ENCODE data around the gene NEDD8.

NEDD8 gene

DNA sequence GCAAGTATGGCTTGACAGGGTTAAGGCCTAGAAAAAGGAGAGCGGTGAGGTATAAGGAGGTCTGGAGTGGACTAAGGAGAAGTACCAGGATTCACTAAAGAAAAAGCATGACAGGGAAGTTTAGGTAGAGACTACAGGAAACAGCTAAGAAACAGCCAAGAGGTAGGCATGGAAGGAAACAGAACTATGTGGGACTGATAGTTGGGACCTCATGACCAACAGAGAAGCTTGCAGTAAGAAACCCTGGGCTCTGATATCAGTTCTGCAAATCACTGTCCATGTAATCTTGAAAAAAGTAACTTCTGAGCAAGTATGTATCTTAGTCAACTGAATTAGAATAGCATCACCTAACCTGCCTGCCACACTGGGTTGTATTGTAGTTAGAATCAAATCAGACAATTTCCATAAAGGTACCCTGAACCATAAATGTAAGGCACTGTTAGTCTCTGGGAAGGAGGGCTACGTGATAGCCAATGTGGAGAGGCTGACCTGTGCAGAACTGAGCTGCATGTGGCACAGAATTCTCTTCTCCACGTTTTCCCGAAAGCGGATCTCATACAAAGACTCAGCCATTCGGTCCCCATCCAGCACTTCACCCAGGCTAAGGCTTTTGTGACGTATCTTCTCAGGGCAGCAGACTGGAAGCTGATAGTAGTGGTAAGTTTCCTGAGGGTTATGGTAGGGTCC, 37.8 kb downstream of the NEDD8 start:
- no peak for DNase-seq

- no peak for DNase-seq
Observed at GRCh38 chr14:24192933-24193332, 39.2 kb downstream of the NEDD8 start.

DNA sequence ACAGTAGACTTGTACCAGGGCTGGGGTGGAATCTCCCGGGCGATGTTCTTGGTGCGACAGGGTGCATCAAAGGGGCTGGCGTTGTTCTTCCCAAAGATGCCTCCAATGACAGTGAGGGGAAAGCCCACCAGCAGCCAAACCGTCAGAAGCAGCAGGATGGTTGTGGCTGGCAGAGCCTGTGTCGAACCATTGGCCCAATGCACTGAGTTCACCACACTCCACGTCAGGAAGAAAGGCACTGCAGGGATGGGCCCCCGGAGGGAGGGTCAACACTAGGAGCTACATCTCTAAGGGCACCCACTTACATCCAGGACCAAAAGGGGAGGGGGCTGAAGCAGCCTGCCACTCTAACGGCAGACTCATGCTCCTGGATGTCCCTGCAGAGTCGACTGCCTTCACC, 41.8 kb downstream of the NEDD8 start:
- DNase-seq: no peak

GRCh38 chr14:24189460-24189859, 42.7 kb downstream of the NEDD8 start:
- no peak for DNase-seq

DNA sequence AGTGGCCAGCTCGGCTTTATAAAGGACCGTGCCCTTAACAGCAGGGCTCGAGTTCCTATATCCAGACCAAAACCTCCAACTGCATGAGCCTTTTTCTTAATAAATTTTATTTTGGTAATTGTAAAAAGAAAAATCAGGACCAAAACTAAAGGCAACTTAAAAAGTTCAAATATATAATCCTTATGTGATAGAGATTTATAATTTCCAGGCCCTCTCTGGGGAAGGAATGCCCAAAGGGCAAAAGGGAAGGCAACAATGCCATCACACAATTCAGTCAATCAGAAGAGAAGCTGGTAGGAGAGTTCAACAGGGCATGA, 43.1 kb downstream of the NEDD8 start:
- DNase-seq: no peak

- DNase-seq: peak; percentile 91 to 92
Observed at GRCh38 chr14:24188251-24189058, 43.7 kb downstream of the NEDD8 start, which contains the start of gene IPO4. IPO4 (minus strand) TSS chr14:24188816; CDS start chr14:24188787, 29 bp downstream.

GRCh38 chr14:24187539-24187915, 44.6 kb downstream of the NEDD8 start:
- DNase-seq: no peak

DNA sequence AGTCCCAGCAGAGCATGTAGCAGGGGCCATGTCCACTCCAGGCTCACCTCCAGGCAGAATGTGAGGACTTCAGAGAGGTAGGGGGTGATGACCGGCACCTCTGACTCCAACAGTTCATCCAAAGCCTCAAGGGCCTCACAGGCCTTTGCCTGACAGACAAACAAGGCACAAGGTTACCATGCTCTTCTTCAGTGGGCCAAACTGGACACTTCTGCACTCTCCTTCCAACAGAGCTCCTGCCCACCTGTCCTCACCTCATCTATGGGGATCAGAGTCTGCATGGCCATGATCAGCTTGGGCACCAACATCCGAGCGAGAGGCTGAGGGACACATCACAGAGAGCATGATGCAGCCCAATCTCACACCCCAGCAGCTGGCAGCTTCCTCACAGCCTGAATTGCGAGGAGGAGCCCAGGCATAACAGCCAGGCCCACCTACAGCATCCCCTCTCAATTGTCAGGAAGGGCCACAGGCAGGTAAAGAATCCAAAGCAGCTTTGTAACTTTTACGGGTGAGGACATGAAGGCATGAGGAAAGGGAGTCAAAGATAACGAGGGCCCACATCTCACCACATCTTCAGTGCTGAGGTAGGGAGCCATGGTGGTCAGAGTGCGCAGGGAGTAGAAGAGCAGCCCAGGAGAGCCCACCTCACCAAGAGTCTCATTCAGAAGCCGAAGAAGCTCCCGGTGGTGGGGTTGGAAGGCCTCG, 45.2 kb downstream of the NEDD8 start:
- DNase-seq: no peak

- no peak for DNase-seq
Observed at GRCh38 chr14:24185741-24186140, 46.4 kb downstream of the NEDD8 start.

- DNase-seq: no peak
Observed at GRCh38 chr14:24185026-24185425, 47.1 kb downstream of the NEDD8 start.

DNA sequence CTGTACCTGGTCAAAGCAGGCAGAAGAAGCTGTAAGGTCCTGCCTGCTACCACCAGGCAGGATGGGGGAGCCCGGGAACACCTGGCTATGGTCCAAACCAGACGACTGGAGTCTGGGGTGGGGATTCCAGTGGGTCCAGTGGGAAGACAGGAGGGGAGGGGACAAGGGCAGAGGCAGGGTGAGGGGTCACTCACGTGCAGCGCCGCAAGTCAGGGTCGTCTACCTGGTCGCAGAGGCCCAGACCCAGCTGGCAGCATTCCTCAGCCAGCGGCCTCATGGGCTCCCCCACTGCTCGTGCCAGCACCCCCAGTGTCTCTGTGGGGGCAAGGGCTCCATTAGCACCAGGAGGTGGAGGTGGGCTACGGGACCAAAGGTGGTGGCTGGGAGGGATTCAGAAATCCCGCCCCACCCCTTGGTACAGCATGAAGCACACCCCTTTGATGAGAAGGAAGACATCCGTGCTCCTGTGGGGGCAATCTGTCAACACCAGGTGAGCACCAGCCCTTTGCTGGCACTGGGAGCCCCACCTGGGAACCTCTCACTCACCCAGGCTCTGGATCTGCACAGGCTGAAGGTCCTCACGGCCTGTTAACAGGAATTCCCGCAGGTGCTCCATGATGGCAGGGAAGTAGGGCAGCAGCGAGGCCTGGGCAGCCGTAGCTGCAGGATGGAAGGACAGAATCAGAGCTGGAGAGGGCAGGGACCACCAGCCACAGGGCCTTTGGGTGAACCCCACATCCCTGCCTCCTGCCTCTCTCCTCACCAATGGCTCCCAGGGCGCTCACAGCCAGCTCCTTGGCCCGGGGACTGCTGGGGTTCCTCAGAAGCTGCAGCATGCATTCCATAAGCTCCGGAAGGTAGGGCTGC, 47.8 kb downstream of the NEDD8 start:
- no peak for DNase-seq

DNA sequence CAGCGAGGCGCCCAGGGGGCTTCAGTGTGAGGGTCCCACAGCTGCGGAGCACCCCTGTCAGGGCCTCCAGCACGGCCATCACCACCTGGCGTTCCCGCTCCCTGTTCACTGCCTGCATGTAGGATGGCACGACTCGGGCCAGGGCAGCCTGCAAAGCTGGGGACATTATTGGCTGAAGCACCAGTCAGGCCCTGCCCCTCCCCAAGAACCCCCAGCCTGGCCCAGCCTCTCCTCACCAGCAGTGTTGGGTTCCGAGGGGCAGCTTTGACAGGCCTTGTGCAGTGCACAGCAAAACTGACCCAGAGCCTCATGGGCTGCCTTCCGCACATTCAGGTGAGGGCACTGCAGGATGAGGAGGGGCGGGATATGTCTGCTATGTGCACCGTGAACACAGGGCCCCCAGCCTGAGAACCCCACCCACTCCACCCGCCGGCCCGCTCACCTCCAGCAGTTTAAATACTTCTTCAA, 49.1 kb downstream of the NEDD8 start:
- no peak for DNase-seq

GRCh38 chr14:24182110-24182882, 49.9 kb downstream of the NEDD8 start:
- no peak for DNase-seq

DNA sequence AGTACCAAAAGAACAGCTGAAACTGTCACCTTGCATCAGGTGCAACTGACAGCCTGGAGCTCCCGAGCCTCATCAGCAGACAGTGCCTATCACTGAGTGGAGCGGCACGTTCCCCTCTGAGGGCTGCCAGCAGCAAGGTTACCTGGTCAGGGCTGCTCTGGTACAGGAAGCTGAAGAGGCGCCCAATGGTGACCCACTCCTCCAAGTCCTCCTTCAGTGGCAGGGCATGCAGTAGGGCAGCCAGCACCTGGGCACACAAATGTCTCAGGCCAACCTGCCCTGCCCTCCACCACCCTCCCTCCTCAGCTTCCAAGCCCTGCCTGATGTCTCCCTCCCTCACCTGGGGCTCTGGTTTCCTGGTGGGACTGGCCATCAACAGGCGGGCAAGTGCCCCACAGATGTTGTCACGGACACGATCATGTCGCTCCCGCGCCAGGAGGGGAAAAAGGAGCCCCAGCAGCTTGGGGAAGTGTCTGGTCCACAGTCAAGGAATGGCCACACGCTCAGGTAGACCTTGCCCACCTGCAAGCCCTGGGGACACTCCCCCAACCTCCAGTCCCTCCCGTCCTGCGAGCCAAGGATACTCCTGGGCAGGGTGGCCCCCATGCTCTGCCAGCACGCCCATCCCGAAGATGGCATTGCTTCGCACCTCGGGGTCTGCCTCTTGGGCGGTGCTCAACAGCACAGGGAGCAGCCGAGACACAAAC, 50.6 kb downstream of the NEDD8 start:
- no peak for DNase-seq

GRCh38 chr14:24179961-24180796, 52.0 kb downstream of the NEDD8 start:
- no peak for DNase-seq

GRCh38 chr14:24179294-24179960, 52.7 kb downstream of the NEDD8 start:
- no peak for DNase-seq

DNA sequence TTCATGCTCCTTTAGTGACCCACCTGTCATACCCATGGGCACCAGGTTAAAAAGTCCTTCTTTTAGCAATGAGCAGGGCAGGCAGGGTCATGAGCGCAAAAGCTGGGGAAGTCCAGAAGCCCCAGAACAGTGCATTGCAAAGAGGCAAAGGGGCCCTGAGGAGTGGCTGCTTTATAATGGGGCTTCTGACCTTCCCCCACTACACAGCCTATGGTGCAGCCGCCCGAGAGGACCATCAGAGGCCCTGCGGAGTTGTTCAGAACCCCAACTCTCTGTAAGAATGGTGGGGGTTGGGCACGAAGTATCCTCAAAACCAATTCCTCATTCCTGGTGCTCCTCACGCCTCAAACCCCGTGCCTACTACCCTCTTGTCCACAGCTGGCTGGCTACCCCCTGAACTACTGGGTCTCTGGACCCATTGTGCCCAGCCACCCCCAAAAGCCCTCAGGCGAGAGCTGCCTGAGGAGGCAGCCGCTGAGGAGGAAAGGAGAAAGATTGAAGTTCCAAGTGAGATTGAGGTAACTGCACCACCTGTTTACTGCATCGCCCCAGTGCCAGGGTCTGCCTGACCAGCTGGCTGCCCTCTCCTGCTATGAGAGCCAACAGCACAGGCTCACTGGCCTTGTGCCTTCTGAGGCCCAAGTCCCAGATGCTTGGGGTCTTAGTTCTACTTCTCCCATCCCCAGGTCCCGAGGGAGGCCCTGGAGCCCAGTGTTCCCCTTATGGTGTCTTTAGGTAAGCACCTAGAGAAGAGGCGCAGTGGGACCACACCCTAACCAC, 53.6 kb downstream of the NEDD8 start:
- no peak for DNase-seq

DNA sequence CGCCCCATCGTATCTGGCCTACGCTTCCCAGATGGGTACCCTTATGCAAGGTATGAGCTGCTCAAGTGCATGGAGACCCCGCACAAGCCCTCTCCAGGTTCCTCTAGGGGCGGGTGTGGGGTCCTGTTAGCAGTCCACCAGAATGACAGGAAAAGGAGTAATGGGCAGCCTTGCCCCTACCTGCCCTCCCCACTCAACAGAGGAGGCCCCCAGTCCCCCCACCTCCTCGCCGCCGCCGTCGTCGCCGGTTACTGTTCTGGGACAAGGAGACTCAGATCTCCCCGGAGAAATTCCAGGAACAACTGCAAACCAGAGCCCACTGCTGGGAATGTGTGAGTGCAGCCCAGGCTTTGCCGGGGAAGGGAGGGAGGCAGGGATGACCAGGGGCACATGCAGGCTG, 54.3 kb downstream of the NEDD8 start:
- no peak for DNase-seq
